ENCODE data around the gene L1CAM. TPM values are rescaled to one million over a fixed set of nuclear protein-coding genes. Genes with fewer than 3 reads are reported as not detected.

The L1CAM gene
- polyA plus RNA-seq, 3 donors = 0.55 TPM; not detected in 2

DNA sequence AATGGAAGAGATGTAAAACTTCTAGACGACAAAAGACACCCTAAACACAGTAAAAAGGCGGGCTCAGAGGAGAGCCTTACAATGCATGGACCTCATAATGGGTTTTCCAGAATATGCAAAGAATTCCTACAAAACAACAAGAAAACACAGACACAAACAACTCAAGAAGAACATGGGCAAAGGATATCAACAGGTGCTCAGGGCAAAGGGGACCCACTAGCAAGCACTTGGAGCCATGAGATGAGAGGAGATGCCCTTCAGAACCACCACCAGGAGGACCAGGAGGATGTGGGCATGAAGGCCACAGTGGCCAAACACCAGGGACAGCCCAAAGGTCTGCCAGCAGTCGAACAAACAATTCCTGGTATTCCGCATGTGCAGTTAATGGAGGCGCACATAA lies 72.8 kb downstream of the L1CAM start:
- Mint-ChIP-seq H3K4me1 (peaks cover 12% of the 10 kb centered on the region), H3K4me3 (no peak overlapping the region), H3K36me3 (no peaks in the 10 kb centered on the region), H3K27ac (no peak overlapping the region), H3K27me3 (ENCODE audit: low read depth in 3 of 3) (peaks cover 31 to 60% (median 54%) of the 10 kb centered on the region in 3 donors), H3K9me3 (peaks cover 0 to 18% (median 0%) of the 10 kb centered on the region in 7 donors)
- intact Hi-C loops (cut with micrococcal nuclease) = no loop called here
- no peaks in the 10 kb centered on the region for H4K20me1 ChIP-seq (ENCODE audit: insufficient read depth, low read length)
- H3K4me1 ChIP-seq (ENCODE audit: control insufficient read depth in 1 of 2, insufficient read depth in 2 of 2, low read length in 2 of 2) = no peaks in the 10 kb centered on the region
- no peak overlapping the region for H3K27ac ChIP-seq (ENCODE audit: low read depth in 1 of 2, low read length in 2 of 2)
- no peak overlapping the region for H3K4me2 ChIP-seq (replicated peaks; ENCODE audit: extremely low read depth, low read length, poor library complexity, severe bottlenecking)
- no peak overlapping the region for H3K4me3 ChIP-seq (replicated peaks in 1 of 3; ENCODE audit: low read depth in 2 of 3, low read length in 3 of 3)
- TF ChIP-seq, protein P1, sequence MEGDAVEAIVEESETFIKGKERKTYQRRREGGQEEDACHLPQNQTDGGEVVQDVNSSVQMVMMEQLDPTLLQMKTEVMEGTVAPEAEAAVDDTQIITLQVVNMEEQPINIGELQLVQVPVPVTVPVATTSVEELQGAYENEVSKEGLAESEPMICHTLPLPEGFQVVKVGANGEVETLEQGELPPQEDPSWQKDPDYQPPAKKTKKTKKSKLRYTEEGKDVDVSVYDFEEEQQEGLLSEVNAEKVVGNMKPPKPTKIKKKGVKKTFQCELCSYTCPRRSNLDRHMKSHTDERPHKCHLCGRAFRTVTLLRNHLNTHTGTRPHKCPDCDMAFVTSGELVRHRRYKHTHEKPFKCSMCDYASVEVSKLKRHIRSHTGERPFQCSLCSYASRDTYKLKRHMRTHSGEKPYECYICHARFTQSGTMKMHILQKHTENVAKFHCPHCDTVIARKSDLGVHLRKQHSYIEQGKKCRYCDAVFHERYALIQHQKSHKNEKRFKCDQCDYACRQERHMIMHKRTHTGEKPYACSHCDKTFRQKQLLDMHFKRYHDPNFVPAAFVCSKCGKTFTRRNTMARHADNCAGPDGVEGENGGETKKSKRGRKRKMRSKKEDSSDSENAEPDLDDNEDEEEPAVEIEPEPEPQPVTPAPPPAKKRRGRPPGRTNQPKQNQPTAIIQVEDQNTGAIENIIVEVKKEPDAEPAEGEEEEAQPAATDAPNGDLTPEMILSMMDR (IDR thresholded peaks at IDR 0.05) = no peak
- 100% methylated on average over 3 of the region's 5 CpGs for WGBS (ENCODE audit: insufficient coverage)
- H3K79me2 ChIP-seq (ENCODE audit: insufficient read depth, low read length) = no peaks in the 10 kb centered on the region
- no peak overlapping the region for H3K9ac ChIP-seq (ENCODE audit: insufficient read depth, low read length, poor library complexity, severe bottlenecking)
- H3K27me3 ChIP-seq (ENCODE audit: control insufficient read depth in 2 of 2, insufficient read depth in 2 of 2, low read length in 2 of 2) = peaks cover 0 to 15% of the 10 kb centered on the region in 2 donors
- H3K9me3 ChIP-seq (replicated peaks in 1 of 2; ENCODE audit: control insufficient read depth in 1 of 2, insufficient read depth in 1 of 2, low read length in 2 of 2) = no peaks in the 10 kb centered on the region
- H2AFZ ChIP-seq (ENCODE audit: insufficient read depth, low read depth, low read length, poor library complexity, severe bottlenecking) = no peak overlapping the region
- H3K36me3 ChIP-seq (replicated peaks in 1 of 2; ENCODE audit: control insufficient read depth in 1 of 2, insufficient read depth in 2 of 2, low read length in 2 of 2) = no peaks in the 10 kb centered on the region
- DNase-seq = no peak

DNA sequence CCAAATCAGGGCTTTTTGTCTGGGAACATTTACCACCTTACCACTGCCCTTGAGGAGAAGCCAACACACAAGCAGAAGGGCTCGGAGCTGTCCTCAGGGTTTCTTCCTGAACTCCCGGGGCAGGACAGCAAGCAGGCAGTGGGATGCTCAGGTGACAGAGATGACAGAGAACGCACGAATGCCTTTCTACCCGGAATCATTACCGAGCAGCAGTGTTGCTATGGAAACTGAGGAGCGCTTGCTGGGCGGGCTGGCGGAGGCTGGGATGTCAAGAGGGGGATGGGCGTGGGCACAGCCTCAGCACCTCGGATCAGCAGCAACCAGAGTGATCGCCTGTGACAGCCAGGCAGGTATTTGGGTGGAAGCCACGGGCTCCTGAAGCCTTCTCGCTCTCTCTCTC lies 73.8 kb downstream of the L1CAM start:
- Histone ChIP-seq H3K79me2 (ENCODE audit: insufficient read depth, low read length) (no peaks in the 10 kb centered on the region), H3K4me1 (ENCODE audit: control insufficient read depth in 1 of 2, insufficient read depth in 2 of 2, low read length in 2 of 2) (no peaks in the 10 kb centered on the region), H3K36me3 (replicated peaks in 1 of 2; ENCODE audit: control insufficient read depth in 1 of 2, insufficient read depth in 2 of 2, low read length in 2 of 2) (no peaks in the 10 kb centered on the region), H2AFZ (ENCODE audit: insufficient read depth, low read depth, low read length, poor library complexity, severe bottlenecking) (no peak overlapping the region), H3K4me2 (replicated peaks; ENCODE audit: extremely low read depth, low read length, poor library complexity, severe bottlenecking) (no peak overlapping the region), H3K27me3 (ENCODE audit: control insufficient read depth in 2 of 2, insufficient read depth in 2 of 2, low read length in 2 of 2) (peaks cover 0 to 7% of the 10 kb centered on the region in 2 donors), H4K20me1 (ENCODE audit: insufficient read depth, low read length) (no peaks in the 10 kb centered on the region), H3K9ac (ENCODE audit: insufficient read depth, low read length, poor library complexity, severe bottlenecking) (no peak overlapping the region), H3K27ac (ENCODE audit: low read depth in 1 of 2, low read length in 2 of 2) (no peak overlapping the region), H3K9me3 (replicated peaks in 1 of 2; ENCODE audit: control insufficient read depth in 1 of 2, insufficient read depth in 1 of 2, low read length in 2 of 2) (no peaks in the 10 kb centered on the region), H3K4me3 (replicated peaks in 1 of 3; ENCODE audit: low read depth in 2 of 3, low read length in 3 of 3) (no peak overlapping the region)
- TF ChIP-seq, protein P1 (IDR thresholded peaks at IDR 0.05) = no peak
- intact Hi-C loops (cut with micrococcal nuclease) = no loop called here
- 71% methylated on average over 5 of the region's 14 CpGs for WGBS (ENCODE audit: insufficient coverage)
- Mint-ChIP-seq H3K9me3 (peaks cover 0 to 12% (median 3%) of the 10 kb centered on the region in 7 donors), H3K4me1 (peaks cover 12% of the 10 kb centered on the region), H3K4me3 (no peak overlapping the region), H3K36me3 (no peaks in the 10 kb centered on the region), H3K27ac (no peak overlapping the region), H3K27me3 (ENCODE audit: low read depth in 3 of 3) (peaks cover 24 to 50% (median 45%) of the 10 kb centered on the region in 3 donors)
- DNase-seq = no peak

Other genes starting within 250 kb of the L1CAM start
- gene DUSP9, start 239.0 kb downstream of the L1CAM start, polyA plus RNA-seq = not detected
- gene PNCK, start 212.4 kb downstream of the L1CAM start, polyA plus RNA-seq = not detected
- gene SLC6A8, start 198.2 kb downstream of the L1CAM start, polyA plus RNA-seq = 1 to 10 TPM in 1 of 3 donors, under 1 TPM in 2; 0.23 to 5.6 (median 0.85) TPM
- gene BCAP31, start 161.8 kb downstream of the L1CAM start, polyA plus RNA-seq = 100 to 1,000 TPM; 139 to 294 (median 288) TPM
- 10 to 100 TPM in 1 of 3 donors, 1 to 10 TPM in 2; 5.6 to 22.5 (median 5.8) TPM for gene ABCD1, start 161.3 kb downstream of the L1CAM start, polyA plus RNA-seq
- gene PLXNB3, start 121.9 kb downstream of the L1CAM start, polyA plus RNA-seq = not detected
- gene SRPK3, start 105.1 kb downstream of the L1CAM start, polyA plus RNA-seq = under 1 TPM in 1 of 3 donors, not detected in 2; 0.01 TPM
- gene IDH3G, start 91.8 kb downstream of the L1CAM start, polyA plus RNA-seq = 100 to 1,000 TPM; 115 to 201 (median 130) TPM
- 100 to 1,000 TPM; 201 to 419 (median 362) TPM for gene SSR4, start 91.5 kb downstream of the L1CAM start, polyA plus RNA-seq
- under 1 TPM in 1 of 3 donors, not detected in 2; 0.11 TPM for gene PDZD4, start 55.6 kb downstream of the L1CAM start, polyA plus RNA-seq
- gene AVPR2, start 18.5 kb upstream of the L1CAM start, polyA plus RNA-seq = under 1 TPM in 2 of 3 donors, not detected in 1; 0.14 to 0.27 TPM
- gene ARHGAP4, start 40.1 kb upstream of the L1CAM start, polyA plus RNA-seq = 100 to 1,000 TPM in 1 of 3 donors, 10 to 100 TPM in 2; 51.5 to 508 (median 64.4) TPM
- gene NAA10, start 48.9 kb upstream of the L1CAM start, polyA plus RNA-seq = 100 to 1,000 TPM in 1 of 3 donors, 10 to 100 TPM in 2; 46.7 to 109 (median 47.9) TPM
- 100 to 1,000 TPM in 1 of 3 donors, 1 to 10 TPM in 2; 2.7 to 125 (median 3.8) TPM for gene RENBP, start 58.5 kb upstream of the L1CAM start, polyA plus RNA-seq
- gene HCFC1, start 85.6 kb upstream of the L1CAM start, polyA plus RNA-seq = 10 to 100 TPM in 1 of 3 donors, 1 to 10 TPM in 2; 1.9 to 21.8 (median 3.8) TPM
- 10 to 100 TPM in 1 of 3 donors, 1 to 10 TPM in 2; 2.8 to 10.3 (median 4.9) TPM for gene TMEM187, start 86.6 kb upstream of the L1CAM start, polyA plus RNA-seq
- 100 to 1,000 TPM in 1 of 3 donors, 10 to 100 TPM in 2; 47.8 to 109 (median 49.5) TPM for gene IRAK1, start 133.7 kb upstream of the L1CAM start, polyA plus RNA-seq
- 10 to 100 TPM in 1 of 3 donors, 1 to 10 TPM in 2; 5.2 to 21.2 (median 9.6) TPM for gene MECP2, start 211.5 kb upstream of the L1CAM start, polyA plus RNA-seq

All from CD14-positive monocyte (primary cell).